Neural progenitor cell (in vitro differentiated cells): Measurements from ENCODE around the gene MICU2. TPM values are rescaled to one million over a fixed set of nuclear protein-coding genes. Genes with fewer than 3 reads are reported as not detected.

Experiments used
- DNase-seq: peaks from one replicate; pipeline ENCODE4 v3.0.0-alpha.2; 2016; ENCODE audit warnings: low spot score
- H2AFZ ChIP-seq: fragments of 200-600 bp; sonication (generic); replicated peaks from 2 replicates; pipeline ENCODE4 v1.6.1; 2016; ENCODE audit warnings: antibody characterized with exemption
- H3F3A ChIP-seq: fragments of 200-600 bp; sonication (generic); 2 replicates; pipeline ENCODE4 v1.6.1; 2016; ENCODE audit warnings: antibody characterized with exemption, low read depth
- H3K27ac ChIP-seq: fragments of 200-600 bp; sonication (generic); 2 replicates; pipeline ENCODE4 v1.5.1; 2016; ENCODE audit warnings: mild to moderate bottlenecking
- H3K27me3 ChIP-seq: fragments of 200-600 bp; sonication (generic); 2 replicates; pipeline ENCODE4 v1.6.1; 2016; ENCODE audit warnings: mild to moderate bottlenecking, moderate library complexity
- H3K36me3 ChIP-seq: fragments of 200-600 bp; sonication (generic); 2 replicates; pipeline ENCODE4 v1.5.1; 2016
- H3K4me1 ChIP-seq: fragments of 200-600 bp; sonication (generic); 2 replicates; pipeline ENCODE4 v1.6.1; 2016; ENCODE audit warnings: mixed run types
- H3K4me2 ChIP-seq: fragments of 200-600 bp; sonication (generic); 2 replicates; pipeline ENCODE4 v1.6.1; 2016
- H3K4me3 ChIP-seq: fragments of 200-600 bp; sonication (generic); 2 replicates; pipeline ENCODE4 v1.5.1; 2016
- H3K79me2 ChIP-seq: fragments of 200-600 bp; sonication (generic); 2 replicates; pipeline ENCODE4 v1.6.1; 2016; ENCODE audit warnings: low read depth
- H3K9ac ChIP-seq: fragments of 200-600 bp; sonication (generic); 2 replicates; pipeline ENCODE4 v1.6.1; 2016
- H3K9me3 ChIP-seq: fragments of 200-600 bp; sonication (generic); 2 replicates; pipeline ENCODE4 v1.5.1; 2016; ENCODE audit warnings: low read depth
- H4K20me1 ChIP-seq: fragments of 200-600 bp; sonication (generic); 2 replicates; pipeline ENCODE4 v1.6.1; 2016; ENCODE audit warnings: low read depth
- H3K27ac Mint-ChIP-seq: 3 replicates; pipeline ENCODE4 v1.8.0; 2021; ENCODE audit warnings: mixed read lengths
- H3K27me3 Mint-ChIP-seq: 2 replicates; pipeline ENCODE4 v1.8.0; 2022; ENCODE audit warnings: low read depth, mild to moderate bottlenecking, inconsistent platforms, moderate library complexity, mixed read lengths; ENCODE audit not compliant: insufficient read depth
- H3K36me3 Mint-ChIP-seq: 3 replicates; pipeline ENCODE4 v1.8.0; 2021; ENCODE audit warnings: mixed read lengths
- H3K4me1 Mint-ChIP-seq: 3 replicates; pipeline ENCODE4 v1.8.0; 2021; ENCODE audit warnings: mixed read lengths
- H3K4me3 Mint-ChIP-seq: 3 replicates; pipeline ENCODE4 v1.8.0; 2021; ENCODE audit warnings: mild to moderate bottlenecking, moderate library complexity, mixed read lengths
- H3K9me3 Mint-ChIP-seq: 3 replicates; pipeline ENCODE4 v1.8.0; 2020; ENCODE audit warnings: mixed read lengths
- EZH2 ChIP-seq: fragments of 200-600 bp; sonication (generic); IDR thresholded peaks from 2 replicates; pipeline ENCODE4 v1.6.1; 2017; ENCODE audit warnings: antibody characterized with exemption, mild to moderate bottlenecking, moderate library complexity
- EZH2phosphoT487 ChIP-seq: fragments of 200-600 bp; sonication (generic); IDR thresholded peaks from 2 replicates; pipeline ENCODE4 v1.6.1; 2017; ENCODE audit warnings: antibody characterized with exemption
- total RNA-seq: library from RNA; depleted of rRNA; stranded (reverse); fragments of >200 nt; gene quantifications from 2 replicates; pipeline ENCODE4 v1.2.3, GENCODE V29; 2015; ENCODE audit warnings: low replicate concordance
- TF ChIP-seq, protein P1 (sequence below): fragments of 200-600 bp; sonication (generic); IDR thresholded peaks from 2 replicates; pipeline ENCODE4 v1.5.1; 2017; ENCODE audit warnings: antibody characterized with exemption, mild to moderate bottlenecking

The MICU2 gene
- total RNA-seq, 1 donor from 2014 or later, result 112 TPM

DNA sequence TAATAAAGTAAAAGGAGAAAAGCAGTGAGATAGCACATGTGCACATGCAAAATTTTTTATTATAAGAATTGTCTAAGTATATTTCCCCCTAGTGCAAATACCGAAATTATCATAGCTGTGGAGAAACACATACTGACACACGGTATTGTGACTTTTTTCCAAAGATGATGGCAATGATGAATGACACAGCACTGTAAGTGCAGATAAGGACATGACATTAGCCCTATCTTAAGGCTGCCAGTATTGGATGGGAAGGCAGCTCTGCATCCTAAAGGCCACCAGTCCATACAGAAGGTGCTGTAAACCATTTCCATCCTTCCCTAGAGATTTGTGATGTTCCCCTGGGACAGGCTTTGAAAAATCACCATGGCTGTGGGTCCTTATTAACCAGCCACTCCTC is 11.5 kb upstream of the MICU2 start:
- no peaks in the 10 kb centered on the region for H3K9me3 Mint-ChIP-seq
- Histone ChIP-seq H3K36me3 (no peaks in the 10 kb centered on the region), H3K4me2 (no peak overlapping the region), H3K4me1 (peaks cover 6% of the 10 kb centered on the region), H3K27me3 (no peaks in the 10 kb centered on the region), H3K4me3 (no peak overlapping the region), H3K9me3 (no peaks in the 10 kb centered on the region), H3K9ac (no peak overlapping the region), H4K20me1 (no peaks in the 10 kb centered on the region), H3F3A (no peaks in the 10 kb centered on the region), H2AFZ (no peak overlapping the region), H3K79me2 (no peaks in the 10 kb centered on the region), H3K27ac (no peak overlapping the region)
- TF ChIP-seq EZH2phosphoT487 (no peak), EZH2 (no peak)
- TF ChIP-seq, protein P1, sequence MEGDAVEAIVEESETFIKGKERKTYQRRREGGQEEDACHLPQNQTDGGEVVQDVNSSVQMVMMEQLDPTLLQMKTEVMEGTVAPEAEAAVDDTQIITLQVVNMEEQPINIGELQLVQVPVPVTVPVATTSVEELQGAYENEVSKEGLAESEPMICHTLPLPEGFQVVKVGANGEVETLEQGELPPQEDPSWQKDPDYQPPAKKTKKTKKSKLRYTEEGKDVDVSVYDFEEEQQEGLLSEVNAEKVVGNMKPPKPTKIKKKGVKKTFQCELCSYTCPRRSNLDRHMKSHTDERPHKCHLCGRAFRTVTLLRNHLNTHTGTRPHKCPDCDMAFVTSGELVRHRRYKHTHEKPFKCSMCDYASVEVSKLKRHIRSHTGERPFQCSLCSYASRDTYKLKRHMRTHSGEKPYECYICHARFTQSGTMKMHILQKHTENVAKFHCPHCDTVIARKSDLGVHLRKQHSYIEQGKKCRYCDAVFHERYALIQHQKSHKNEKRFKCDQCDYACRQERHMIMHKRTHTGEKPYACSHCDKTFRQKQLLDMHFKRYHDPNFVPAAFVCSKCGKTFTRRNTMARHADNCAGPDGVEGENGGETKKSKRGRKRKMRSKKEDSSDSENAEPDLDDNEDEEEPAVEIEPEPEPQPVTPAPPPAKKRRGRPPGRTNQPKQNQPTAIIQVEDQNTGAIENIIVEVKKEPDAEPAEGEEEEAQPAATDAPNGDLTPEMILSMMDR, result no peak
- no peak overlapping the region for H3K4me3 Mint-ChIP-seq
- no peak overlapping the region for H3K27ac Mint-ChIP-seq
- peaks cover 13% of the 10 kb centered on the region for H3K4me1 Mint-ChIP-seq
- H3K36me3 Mint-ChIP-seq, result no peaks in the 10 kb centered on the region
- DNase-seq, result no peak
- H3K27me3 Mint-ChIP-seq, result peaks cover 2% of the 10 kb centered on the region

DNA sequence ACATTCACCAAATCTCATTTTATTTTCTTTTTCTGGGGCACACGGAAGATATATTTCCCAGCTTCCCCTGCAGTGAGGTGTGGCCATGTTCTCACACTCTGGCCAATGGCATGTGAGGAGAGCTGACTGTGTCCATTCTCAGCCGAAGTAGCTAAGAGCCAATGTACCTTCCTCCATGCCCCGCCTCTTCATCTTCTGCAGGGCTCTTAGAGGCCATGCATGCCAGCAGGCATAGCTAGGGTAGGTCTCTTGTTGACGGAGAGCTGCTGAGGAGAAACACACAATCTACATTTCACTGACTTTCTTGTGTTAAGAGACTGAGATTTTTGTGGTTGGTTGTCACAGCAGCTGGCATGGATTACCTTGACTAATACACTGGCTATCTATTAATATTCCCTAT is 9.8 kb upstream of the MICU2 start:
- H3K27ac Mint-ChIP-seq, result no peak overlapping the region
- no peaks in the 10 kb centered on the region for H4K20me1 ChIP-seq

DNA sequence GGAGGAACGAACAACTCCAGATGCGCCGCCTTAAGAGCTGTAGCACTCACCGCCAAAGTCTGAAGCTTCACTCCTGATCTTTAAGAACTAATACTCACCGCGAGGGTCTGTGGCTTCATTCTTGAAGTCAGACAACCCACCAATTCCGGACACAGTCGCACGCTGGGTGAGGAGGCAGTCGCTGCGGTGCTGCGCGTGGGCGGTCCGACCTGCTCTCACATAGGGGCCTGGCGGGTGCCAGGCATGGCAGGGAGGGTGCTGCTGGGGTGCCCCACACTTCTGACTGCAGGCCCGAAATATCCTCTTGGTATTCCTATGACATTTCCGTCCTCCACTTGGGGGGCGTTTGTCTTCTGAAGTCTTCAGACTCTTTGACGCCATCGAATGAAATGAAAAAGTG is 7.4 kb upstream of the MICU2 start:
- H3K27me3 Mint-ChIP-seq, result peaks cover 2% of the 10 kb centered on the region
- H3K36me3 Mint-ChIP-seq, result no peaks in the 10 kb centered on the region
- H3K36me3 ChIP-seq, result no peaks in the 10 kb centered on the region
- H3K4me3 Mint-ChIP-seq, result no peak overlapping the region
- TF ChIP-seq EZH2, result no peak
- no peak for TF ChIP-seq EZH2phosphoT487
- TF ChIP-seq, protein P1, result no peak
- H3K9ac ChIP-seq, result no peak overlapping the region
- H3K27ac ChIP-seq, result no peak overlapping the region
- H3K79me2 ChIP-seq, result no peaks in the 10 kb centered on the region
- H4K20me1 ChIP-seq, result no peaks in the 10 kb centered on the region
- H3K9me3 ChIP-seq, result no peaks in the 10 kb centered on the region
- DNase-seq, result no peak
- H3K4me2 ChIP-seq, result no peak overlapping the region
- no peaks in the 10 kb centered on the region for H3F3A ChIP-seq
- H3K27me3 ChIP-seq, result peaks cover 14% of the 10 kb centered on the region
- H3K4me3 ChIP-seq, result no peak overlapping the region
- H3K27ac Mint-ChIP-seq, result no peak overlapping the region
- H3K4me1 ChIP-seq, result no peaks in the 10 kb centered on the region
- H3K9me3 Mint-ChIP-seq, result no peaks in the 10 kb centered on the region
- peaks cover 4% of the 10 kb centered on the region for H3K4me1 Mint-ChIP-seq
- no peak overlapping the region for H2AFZ ChIP-seq

More for the DNA sequence above, 9.8 kb upstream of the MICU2 start:
- Histone ChIP-seq H3K79me2 (no peaks in the 10 kb centered on the region), H3K4me1 (peaks cover 6% of the 10 kb centered on the region), H2AFZ (no peak overlapping the region), H3K36me3 (no peaks in the 10 kb centered on the region), H3K27me3 (no peaks in the 10 kb centered on the region), H3K27ac (no peak overlapping the region), H3K4me3 (no peak overlapping the region), H3K9me3 (no peaks in the 10 kb centered on the region), H3F3A (no peaks in the 10 kb centered on the region), H3K9ac (no peak overlapping the region), H3K4me2 (no peak overlapping the region)
- TF ChIP-seq EZH2, result no peak
- no peak for TF ChIP-seq EZH2phosphoT487
- TF ChIP-seq, protein P1, result no peak
- Mint-ChIP-seq H3K4me3 (no peak overlapping the region), H3K36me3 (no peaks in the 10 kb centered on the region), H3K4me1 (peaks cover 13% of the 10 kb centered on the region), H3K9me3 (no peaks in the 10 kb centered on the region), H3K27me3 (peaks cover 2% of the 10 kb centered on the region)
- DNase-seq, result no peak
